SK-N-MC (cell line): Measurements from ENCODE around the gene CRELD1.
"Not testable (repeated sequence)": the region's sequence is repeated elsewhere in the genome, so short reads cannot be mapped to it uniquely, and the experiment has no call there.

Experiments used
- DNase-seq: peaks from one replicate; pipeline ENCODE4 v3.0.0-alpha.2; 2011; ENCODE audit warnings: low read depth, low spot score
- H3K27ac ChIP-seq: fragments of 200-600 bp; sonication (generic); 2 replicates; pipeline ENCODE4 v1.5.1; 2016; ENCODE audit warnings: mixed run types
- H3K36me3 ChIP-seq: fragments of 200-600 bp; sonication (generic); 2 replicates; pipeline ENCODE4 v1.6.1; 2017; ENCODE audit warnings: antibody characterized with exemption, low read length, mixed read lengths; ENCODE audit not compliant: insufficient read depth
- H3K4me3 ChIP-seq: fragments of 200-600 bp; sonication (generic); 2 replicates; pipeline ENCODE4 v1.5.1; 2016
- H3K9ac ChIP-seq: fragments of 200-600 bp; sonication (generic); 2 replicates; pipeline ENCODE4 v1.8.0; 2017; ENCODE audit warnings: mixed run types, mixed read lengths; ENCODE audit not compliant: insufficient read length
- H3K9me3 ChIP-seq: fragments of 200-600 bp; sonication (generic); 2 replicates; pipeline ENCODE4 v1.6.1; 2017; ENCODE audit warnings: low read depth, mild to moderate bottlenecking, antibody characterized with exemption, low read length, moderate library complexity, mixed read lengths
- EZH2 ChIP-seq: fragments of 200-600 bp; sonication (generic); IDR thresholded peaks from one replicate; pipeline ENCODE4 v1.6.1; 2017; ENCODE audit warnings: antibody characterized with exemption
- FOXP2 ChIP-seq: optimal IDR thresholded peaks from 2 replicates; pipeline ENCODE3; 2011; ENCODE audit warnings: mild to moderate bottlenecking, moderate library complexity; ENCODE audit not compliant: insufficient read depth; ENCODE audit errors: extremely low read length, control extremely low read depth
- POLR2AphosphoS5 ChIP-seq: IDR thresholded peaks from 2 replicates; pipeline ENCODE4 v1.6.1; 2012; ENCODE audit warnings: mild to moderate bottlenecking, low read depth, low read length, borderline replicate concordance

Gene CRELD1

DNA sequence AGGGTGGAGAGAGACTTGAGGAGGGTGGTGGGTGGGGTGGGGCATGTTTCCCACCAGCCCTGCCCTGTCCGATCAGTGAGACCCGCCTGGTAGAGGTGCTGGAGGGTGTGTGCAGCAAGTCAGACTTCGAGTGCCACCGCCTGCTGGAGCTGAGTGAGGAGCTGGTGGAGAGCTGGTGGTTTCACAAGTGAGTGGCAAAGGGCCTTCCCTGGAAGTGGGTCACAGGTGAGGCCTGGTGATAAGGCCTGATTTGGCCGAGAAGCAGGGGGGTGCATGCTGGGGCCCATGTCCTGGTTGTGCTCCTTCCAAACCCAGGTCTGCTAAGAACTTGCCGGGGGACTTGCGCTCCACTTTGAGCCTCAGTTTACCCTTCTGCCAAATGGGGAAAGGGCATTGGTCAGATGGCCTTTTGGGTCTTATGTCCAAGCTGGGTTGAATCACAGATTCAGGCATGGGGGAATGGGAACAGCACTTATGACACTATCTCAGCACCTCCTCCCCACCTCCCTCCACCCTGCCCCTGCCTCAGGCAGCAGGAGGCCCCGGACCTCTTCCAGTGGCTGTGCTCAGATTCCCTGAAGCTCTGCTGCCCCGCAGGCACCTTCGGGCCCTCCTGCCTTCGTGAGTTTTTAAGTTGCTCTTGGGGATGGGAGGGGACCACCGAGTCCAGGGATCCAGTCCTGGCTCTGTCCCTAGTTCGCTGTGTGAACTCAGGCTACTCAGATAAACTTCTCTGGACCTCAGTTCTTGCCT, 4.0 kb downstream of the CRELD1 start:
- no peak for DNase-seq
- Histone ChIP-seq H3K9me3 (no peaks in the 10 kb centered on the region), H3K27ac (no peak overlapping the region), H3K4me3 (no peak overlapping the region), H3K36me3 (no peaks in the 10 kb centered on the region), H3K9ac (no peak overlapping the region)
- no peak for TF ChIP-seq POLR2AphosphoS5

DNA sequence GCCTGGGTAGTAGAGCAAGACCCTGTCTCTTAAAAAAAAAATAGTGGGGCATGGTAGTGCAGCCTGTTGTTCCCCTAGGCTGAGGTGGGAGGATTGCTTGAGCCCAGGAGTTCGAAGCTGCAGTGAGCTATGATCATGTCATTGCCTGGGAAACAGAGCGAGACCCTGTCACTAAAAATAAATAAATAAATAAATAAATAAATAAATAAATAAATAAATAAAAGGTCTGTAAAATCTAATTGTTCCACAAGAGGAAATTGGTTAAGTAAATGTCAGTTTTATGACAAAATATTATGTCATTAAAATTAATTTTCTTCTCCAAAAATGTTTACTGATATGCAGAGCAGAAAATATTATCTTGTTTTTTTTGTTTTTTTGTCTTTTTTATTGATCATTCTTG, 5.3 kb downstream of the CRELD1 start:
- no peak overlapping the region for H3K9ac ChIP-seq
- H3K4me3 ChIP-seq, result no peak overlapping the region
- TF ChIP-seq POLR2AphosphoS5, result no peak
- DNase-seq, result no peak
- H3K9me3 ChIP-seq, result no peaks in the 10 kb centered on the region
- H3K36me3 ChIP-seq, result no peaks in the 10 kb centered on the region
- no peak overlapping the region for H3K27ac ChIP-seq

DNA sequence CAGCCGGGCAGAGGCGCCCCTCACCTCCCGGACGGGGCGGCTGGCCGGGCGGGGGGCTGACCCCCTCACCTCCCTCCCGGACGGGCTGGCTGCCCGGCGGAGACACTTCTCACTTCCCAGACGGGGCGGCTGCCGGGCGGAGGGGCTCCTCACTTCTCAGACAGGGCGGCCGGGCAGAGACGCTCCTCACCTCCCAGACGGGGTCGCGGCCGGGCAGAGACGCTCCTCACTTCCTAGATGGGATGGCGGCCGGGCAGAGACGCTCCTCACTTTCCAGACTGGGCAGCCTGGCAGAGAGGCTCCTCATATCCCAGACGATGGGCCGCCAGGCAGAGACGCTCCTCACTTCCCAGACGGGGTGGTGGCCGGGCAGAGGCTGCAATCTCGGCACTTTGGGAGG, 6.3 kb downstream of the CRELD1 start:
- not testable (repeated sequence) for H3K9me3 ChIP-seq, H3K27ac ChIP-seq, DNase-seq, H3K36me3 ChIP-seq, H3K4me3 ChIP-seq, H3K9ac ChIP-seq

DNA sequence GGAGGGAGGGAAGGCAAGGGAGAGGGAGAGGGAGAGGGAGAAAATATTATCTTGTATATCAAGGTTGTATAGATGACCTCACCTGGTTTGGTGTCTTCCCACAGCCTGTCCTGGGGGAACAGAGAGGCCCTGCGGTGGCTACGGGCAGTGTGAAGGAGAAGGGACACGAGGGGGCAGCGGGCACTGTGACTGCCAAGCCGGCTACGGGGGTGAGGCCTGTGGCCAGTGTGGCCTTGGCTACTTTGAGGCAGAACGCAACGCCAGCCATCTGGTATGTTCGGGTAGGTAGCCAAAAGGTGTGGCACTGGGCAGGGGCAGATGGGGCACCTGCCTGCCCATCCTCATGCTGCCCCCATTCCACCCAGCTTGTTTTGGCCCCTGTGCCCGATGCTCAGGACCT, 7.1 kb downstream of the CRELD1 start:
- TF ChIP-seq FOXP2 (no peak), EZH2 (no peak), POLR2AphosphoS5 (no peak)
- no peak for DNase-seq
- H3K9me3 ChIP-seq, result no peaks in the 10 kb centered on the region
- H3K9ac ChIP-seq, result no peak overlapping the region
- no peak overlapping the region for H3K27ac ChIP-seq
- H3K4me3 ChIP-seq, result no peak overlapping the region
- H3K36me3 ChIP-seq, result no peaks in the 10 kb centered on the region

DNA sequence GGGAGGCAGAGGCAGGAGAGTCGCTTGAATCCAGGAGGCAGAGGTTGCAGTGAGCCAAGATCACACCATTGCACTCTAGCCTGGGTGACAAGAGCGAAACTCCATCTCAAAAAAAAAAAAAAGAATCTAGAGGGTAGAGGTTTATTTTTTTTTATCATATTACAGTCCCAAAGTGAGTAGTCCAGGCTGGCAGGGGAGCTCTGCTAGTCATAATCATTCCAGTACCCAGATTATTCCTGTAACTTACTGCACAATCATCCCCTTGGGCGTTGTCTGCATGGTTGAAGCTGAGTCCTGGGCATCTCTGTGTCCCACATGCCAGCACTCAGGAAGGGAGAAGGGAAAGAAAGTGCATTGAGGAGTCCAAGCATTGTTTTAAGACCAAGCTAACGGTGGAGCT, 8.5 kb downstream of the CRELD1 start:
- Histone ChIP-seq H3K9me3 (no peaks in the 10 kb centered on the region), H3K36me3 (no peaks in the 10 kb centered on the region), H3K4me3 (no peak overlapping the region), H3K27ac (no peak overlapping the region), H3K9ac (no peak overlapping the region)
- TF ChIP-seq EZH2 (no peak), FOXP2 (no peak), POLR2AphosphoS5 (no peak)
- no peak for DNase-seq

DNA sequence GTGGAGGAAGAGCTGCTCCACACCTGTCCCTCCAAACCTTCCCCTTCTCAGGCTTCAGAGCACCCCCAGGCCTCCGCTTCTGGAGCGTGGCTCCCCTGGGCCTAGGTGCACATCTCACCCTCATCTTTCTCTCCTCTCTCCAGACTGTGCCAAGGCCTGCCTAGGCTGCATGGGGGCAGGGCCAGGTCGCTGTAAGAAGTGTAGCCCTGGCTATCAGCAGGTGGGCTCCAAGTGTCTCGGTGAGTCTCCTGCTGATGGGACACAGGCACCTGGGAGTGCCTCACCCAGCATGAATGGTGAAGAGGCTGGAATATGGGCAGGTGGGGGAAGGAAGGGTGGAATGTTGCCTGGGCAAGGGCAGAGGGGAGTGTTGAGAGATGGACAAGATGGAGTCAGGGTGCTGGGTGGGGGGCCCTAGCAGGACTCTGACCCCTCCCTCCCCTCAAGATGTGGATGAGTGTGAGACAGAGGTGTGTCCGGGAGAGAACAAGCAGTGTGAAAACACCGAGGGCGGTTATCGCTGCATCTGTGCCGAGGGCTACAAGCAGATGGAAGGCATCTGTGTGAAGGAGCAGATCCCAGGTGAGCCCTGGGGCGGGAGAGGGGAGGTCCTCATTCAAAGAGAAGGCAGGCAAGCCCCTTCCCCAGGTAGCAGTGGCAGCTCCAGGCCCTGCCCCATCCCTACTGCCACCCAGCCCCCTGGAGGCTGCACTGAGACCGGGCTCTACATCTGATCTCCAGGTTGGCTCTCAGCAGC, 9.5 kb downstream of the CRELD1 start:
- DNase-seq, result no peak
- Histone ChIP-seq H3K9ac (no peak overlapping the region), H3K4me3 (no peak overlapping the region), H3K36me3 (no peaks in the 10 kb centered on the region), H3K27ac (no peak overlapping the region), H3K9me3 (no peaks in the 10 kb centered on the region)
- TF ChIP-seq POLR2AphosphoS5 (no peak), FOXP2 (no peak), EZH2 (no peak)

DNA sequence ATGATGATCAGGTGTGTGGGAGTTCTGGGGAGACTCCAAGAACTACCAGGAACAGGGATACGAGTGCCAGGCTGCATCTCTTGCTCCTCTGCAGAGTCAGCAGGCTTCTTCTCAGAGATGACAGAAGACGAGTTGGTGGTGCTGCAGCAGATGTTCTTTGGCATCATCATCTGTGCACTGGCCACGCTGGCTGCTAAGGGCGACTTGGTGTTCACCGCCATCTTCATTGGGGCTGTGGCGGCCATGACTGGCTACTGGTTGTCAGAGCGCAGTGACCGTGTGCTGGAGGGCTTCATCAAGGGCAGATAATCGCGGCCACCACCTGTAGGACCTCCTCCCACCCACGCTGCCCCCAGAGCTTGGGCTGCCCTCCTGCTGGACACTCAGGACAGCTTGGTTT, 10.6 kb downstream of the CRELD1 start:
- H3K4me3 ChIP-seq, result no peak overlapping the region

DNA sequence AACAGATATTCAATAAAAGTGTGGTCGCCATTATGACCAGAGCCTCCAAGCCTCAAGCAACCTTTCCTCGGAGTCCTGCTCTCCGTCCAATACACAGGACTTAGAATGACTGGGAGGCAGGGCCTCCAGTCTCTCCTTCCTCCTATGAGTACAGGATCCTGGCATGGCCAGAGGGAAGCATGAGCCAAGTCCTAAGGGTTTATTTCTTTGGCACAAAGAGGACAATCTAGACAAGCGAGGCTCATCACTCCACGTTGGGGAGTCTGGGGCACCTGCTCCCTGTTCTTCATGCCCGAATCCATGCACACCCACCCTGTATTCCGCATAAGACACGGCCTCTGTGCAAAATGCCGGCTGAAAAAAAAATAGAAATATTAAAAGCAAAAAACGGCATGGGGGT, 11.7 kb downstream of the CRELD1 start:
- H3K4me3 ChIP-seq, result no peak overlapping the region
- no peak overlapping the region for H3K9ac ChIP-seq

More for the DNA sequence above, 10.6 kb downstream of the CRELD1 start:
- Histone ChIP-seq H3K9me3 (no peaks in the 10 kb centered on the region), H3K27ac (no peak overlapping the region), H3K9ac (no peak overlapping the region), H3K36me3 (no peaks in the 10 kb centered on the region)
- TF ChIP-seq FOXP2, result no peak
- DNase-seq, result no peak

More for the DNA sequence above, 11.7 kb downstream of the CRELD1 start:
- TF ChIP-seq EZH2 (no peak), POLR2AphosphoS5 (no peak), FOXP2 (no peak)
- no peaks in the 10 kb centered on the region for H3K9me3 ChIP-seq
- H3K36me3 ChIP-seq, result no peaks in the 10 kb centered on the region
- H3K27ac ChIP-seq, result no peak overlapping the region
- no peak for DNase-seq
